Tongue (tissue), 2 donors: ENCODE data around the gene KCNQ1. TPM values are rescaled to one million over a fixed set of nuclear protein-coding genes. Genes with fewer than 3 reads are reported as not detected.

Experiments
- DNase-seq: peaks from one replicate; pipeline ENCODE4 v3.0.0-alpha.2; 2015
- total RNA-seq: library from RNA; depleted of rRNA; stranded (reverse); fragments of >200 nt; gene quantifications from one replicate; pipeline ENCODE4 v1.2.3, GENCODE V29; 2014

KCNQ1 gene
- total RNA-seq, 1 donor from 2014 or later = 2.6 TPM

GRCh38 chr11:2665526-2666400 lies 221.0 kb downstream of the KCNQ1 start:
- DNase-seq = no peak

- DNase-seq = peak; percentile 89
These were observed 221.6 kb downstream of the KCNQ1 start for GRCh38 chr11:2666401-2666741.

GRCh38 chr11:2666828-2667570 lies 222.2 kb downstream of the KCNQ1 start:
- peak; percentile 77 for DNase-seq

- DNase-seq = no peak
These were observed 223.1 kb downstream of the KCNQ1 start for GRCh38 chr11:2667940-2668339.

- DNase-seq = no peak
These were observed 224.1 kb downstream of the KCNQ1 start for GRCh38 chr11:2668876-2669275.

DNA sequence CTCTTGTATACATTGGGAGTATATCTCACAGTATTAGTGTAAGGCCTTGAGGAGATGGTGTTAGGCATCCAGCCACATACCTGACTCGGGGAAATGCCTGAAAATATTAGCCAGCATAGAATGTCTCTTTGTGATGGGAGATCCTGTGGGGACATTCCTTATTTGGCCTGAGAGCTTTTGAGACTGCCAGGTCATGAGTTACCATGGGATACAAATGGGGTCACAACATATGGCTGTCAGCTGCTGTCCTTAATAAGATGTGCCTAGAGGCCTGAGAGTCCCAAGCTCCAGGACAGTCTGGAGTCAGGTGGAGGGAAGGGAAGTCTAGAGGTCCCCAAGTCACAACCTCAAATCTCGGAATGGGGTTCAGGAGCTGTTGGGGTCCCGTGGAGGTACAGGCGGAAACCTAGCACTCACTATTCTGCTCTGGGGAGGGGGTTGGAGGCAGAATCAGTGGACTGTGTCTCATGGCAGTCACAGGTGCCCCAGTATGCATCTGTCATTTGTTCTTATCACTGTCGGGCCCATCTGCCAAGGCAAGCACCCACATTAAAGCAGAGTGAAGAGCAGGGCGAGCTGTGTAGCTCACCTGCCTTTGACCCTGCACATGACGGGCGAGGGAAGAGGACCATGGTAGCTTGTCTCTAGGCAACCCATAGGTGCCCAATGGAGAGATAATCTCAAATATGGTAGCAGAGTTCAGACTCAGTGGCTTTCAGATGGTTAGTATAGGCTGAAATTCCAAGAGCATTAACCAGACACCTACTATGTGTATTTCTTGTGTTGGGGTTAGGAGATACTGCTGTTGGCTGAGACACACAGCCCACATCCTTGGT lies 225.0 kb downstream of the KCNQ1 start:
- DNase-seq = no peak

GRCh38 chr11:2670541-2671100 lies 225.8 kb downstream of the KCNQ1 start:
- no peak for DNase-seq

DNA sequence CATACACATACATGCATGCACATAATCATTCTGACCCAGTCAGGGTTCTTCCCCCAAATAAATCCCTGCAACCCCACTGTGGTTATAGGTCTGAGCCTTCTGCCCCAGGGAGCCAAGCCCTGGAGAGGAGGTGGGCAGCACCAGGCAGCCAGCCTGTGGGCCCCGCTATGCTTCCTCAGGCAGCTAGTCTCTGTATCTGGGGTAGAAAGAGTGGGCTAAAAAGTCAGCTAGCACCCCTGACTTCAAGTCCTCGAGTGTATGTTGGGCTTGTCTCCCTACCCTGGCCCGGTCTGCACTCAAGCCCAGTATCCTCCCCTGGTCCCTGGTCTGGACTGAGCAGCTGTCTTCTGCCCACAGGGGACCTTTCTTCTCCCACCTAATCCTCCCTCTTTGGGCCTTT lies 226.9 kb downstream of the KCNQ1 start:
- DNase-seq = no peak

GRCh38 chr11:2672553-2673249 lies 227.9 kb downstream of the KCNQ1 start:
- DNase-seq = no peak

DNA sequence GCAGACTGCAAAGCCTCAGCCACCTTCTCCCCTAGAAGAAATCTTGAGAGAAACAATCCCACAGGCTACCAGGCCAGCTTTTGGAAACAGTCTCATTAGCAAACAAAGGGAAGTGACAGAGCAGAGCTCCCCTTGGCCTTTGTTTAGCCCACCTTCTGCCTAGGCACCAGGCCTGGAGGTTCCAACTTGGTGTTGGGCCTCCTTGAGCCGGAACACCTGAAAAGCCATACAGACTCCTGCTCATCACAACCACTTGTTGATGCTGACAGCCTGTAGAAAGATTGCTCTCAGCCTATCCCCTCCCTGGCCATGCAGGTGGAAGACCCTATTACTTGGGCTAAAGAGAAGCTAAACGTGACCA lies 228.4 kb downstream of the KCNQ1 start:
- no peak for DNase-seq

GRCh38 chr11:2673871-2674471 lies 229.2 kb downstream of the KCNQ1 start:
- peak; percentile 55 for DNase-seq

GRCh38 chr11:2674658-2675131 lies 229.9 kb downstream of the KCNQ1 start:
- peak; percentile 76 for DNase-seq

- DNase-seq = no peak
These were observed 230.7 kb downstream of the KCNQ1 start for GRCh38 chr11:2675540-2675939.

GRCh38 chr11:2677127-2677526 lies 232.3 kb downstream of the KCNQ1 start:
- DNase-seq = no peak

DNA sequence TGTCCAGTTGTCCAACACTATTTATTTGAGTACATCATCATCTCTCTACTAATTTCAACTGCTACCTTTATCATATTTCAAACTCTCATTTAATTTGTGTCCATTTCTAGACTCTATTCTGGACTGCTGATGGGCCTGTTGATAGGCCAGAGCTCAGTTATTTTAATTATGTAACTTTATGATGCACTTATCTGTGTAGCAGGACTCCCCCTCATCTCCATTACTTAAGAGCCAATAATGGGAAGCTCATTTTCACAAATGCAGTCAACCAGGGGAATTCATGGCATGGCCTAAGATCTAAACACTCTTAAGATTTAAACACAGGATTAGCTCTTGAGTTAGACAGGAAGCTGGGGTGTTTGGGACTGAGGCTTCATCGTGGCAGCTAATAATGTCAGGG lies 233.6 kb downstream of the KCNQ1 start:
- DNase-seq = no peak

- DNase-seq = no peak
These were observed 234.3 kb downstream of the KCNQ1 start for GRCh38 chr11:2679011-2679676.

DNA sequence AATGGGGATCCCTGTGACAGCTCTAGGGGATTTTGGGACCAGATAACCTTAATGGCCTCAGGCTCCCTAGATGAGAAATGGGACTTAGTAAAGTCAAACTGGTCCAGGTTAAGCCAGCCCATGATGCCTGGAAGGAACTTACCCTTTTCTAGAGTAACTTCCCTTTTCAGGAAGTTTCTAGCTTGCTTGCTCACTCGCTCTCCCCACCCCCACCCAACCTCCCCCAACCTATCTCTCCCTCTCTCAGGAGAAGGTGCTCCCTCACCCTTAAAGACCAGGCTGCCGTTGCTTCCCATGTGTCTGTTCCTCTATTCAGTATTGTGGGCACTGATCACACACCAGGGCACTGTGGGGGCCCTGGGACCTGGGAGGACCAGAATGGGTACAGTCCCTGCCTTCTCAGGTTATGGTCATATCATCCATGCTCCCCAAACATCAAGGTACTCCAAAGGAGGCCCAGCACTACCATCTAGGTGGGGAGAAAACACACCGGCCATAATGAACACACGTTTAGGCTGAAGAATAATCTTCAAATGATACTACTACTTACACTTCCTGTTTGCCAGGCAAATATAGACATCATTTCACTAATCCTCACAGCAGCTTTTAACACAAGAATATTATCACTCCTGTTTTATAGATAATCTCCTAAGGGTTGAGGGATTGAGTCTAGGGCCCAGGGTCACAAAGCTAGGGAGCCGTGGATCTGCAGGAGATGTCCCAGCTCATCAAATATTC lies 236.8 kb downstream of the KCNQ1 start:
- no peak for DNase-seq

GRCh38 chr11:2683806-2684205 lies 239.0 kb downstream of the KCNQ1 start:
- no peak for DNase-seq

DNA sequence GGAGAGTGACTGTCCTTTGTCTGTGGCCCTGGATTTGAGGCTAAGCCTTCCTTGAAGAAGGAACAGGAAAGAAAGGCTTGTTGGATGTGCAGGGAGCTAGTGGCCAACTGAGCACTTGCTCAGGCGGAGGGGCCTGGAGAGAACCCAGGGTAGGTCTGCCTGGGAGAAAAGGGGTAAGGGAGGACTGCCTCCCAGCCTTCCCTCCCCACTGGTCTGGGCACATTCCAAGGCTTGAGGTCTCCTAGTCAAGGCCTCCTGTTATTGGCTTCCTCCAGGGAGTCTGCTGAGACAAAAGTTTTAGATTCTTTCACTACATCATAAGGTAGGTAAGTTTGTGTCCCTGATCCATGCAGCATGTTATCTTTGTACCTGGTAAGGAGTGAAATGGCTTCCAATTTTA lies 239.8 kb downstream of the KCNQ1 start:
- no peak for DNase-seq

- no peak for DNase-seq
These were observed 240.2 kb downstream of the KCNQ1 start for GRCh38 chr11:2685051-2685450.
